ENCODE data around the gene F13A1.

F13A1 gene

DNA sequence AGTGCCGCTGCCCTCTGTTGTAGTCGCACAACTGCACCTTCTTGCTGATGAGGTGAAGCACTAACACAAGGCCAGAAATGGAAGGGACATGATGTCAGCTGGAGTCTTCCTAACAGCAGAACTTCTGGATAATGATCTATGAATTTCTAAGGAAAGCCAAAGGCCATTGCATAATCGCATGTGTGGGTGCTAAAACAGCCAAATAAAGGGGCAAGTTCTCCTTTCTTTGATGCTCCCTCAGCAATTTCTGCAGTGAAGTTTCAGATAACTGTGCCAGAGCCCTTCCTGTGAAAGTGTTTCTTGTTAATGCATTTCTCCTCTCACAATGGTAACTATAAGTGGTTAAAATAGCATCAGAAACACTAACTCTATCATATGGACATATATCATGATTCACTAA lies 8.0 kb upstream of the F13A1 start:
- in situ Hi-C loops (cut with HindIII; ENCODE audit: low sequenced_read_pairs): no loop called here
- TF ChIP-seq, protein P1, sequence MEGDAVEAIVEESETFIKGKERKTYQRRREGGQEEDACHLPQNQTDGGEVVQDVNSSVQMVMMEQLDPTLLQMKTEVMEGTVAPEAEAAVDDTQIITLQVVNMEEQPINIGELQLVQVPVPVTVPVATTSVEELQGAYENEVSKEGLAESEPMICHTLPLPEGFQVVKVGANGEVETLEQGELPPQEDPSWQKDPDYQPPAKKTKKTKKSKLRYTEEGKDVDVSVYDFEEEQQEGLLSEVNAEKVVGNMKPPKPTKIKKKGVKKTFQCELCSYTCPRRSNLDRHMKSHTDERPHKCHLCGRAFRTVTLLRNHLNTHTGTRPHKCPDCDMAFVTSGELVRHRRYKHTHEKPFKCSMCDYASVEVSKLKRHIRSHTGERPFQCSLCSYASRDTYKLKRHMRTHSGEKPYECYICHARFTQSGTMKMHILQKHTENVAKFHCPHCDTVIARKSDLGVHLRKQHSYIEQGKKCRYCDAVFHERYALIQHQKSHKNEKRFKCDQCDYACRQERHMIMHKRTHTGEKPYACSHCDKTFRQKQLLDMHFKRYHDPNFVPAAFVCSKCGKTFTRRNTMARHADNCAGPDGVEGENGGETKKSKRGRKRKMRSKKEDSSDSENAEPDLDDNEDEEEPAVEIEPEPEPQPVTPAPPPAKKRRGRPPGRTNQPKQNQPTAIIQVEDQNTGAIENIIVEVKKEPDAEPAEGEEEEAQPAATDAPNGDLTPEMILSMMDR (IDR thresholded peaks at IDR 0.05; ENCODE audit: low read depth, low read length): no peak
- DNase-seq (ENCODE audit: low read depth, low spot score): no peak
- H3K4me3 ChIP-seq (ENCODE audit: low read depth, low read length): no peak overlapping the region

DNA sequence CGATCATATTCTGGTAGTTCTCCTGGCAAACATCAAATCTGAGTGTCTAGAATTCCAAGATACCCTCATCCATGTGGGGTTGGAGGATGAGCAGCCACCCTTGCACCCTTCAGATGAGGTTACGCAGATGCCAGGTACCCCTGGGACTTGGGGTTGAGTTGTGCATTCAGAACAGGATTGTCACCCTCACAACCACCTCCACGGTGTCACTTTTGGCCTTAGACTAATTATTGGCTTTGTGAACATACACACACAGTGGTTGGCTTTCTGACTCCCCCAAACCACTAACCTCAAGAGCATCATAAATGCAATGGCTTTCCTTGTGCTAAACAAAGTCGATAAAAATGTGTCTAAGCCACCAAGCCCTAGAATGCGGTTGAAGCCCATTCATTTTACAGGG lies 2.9 kb upstream of the F13A1 start:
- no peak overlapping the region for H3K4me3 ChIP-seq (ENCODE audit: low read depth, low read length)
- in situ Hi-C loops (cut with HindIII; ENCODE audit: low sequenced_read_pairs): no loop called here
- TF ChIP-seq, protein P1 (IDR thresholded peaks at IDR 0.05; ENCODE audit: low read depth, low read length): no peak
- DNase-seq (ENCODE audit: low read depth, low spot score): no peak

DNA sequence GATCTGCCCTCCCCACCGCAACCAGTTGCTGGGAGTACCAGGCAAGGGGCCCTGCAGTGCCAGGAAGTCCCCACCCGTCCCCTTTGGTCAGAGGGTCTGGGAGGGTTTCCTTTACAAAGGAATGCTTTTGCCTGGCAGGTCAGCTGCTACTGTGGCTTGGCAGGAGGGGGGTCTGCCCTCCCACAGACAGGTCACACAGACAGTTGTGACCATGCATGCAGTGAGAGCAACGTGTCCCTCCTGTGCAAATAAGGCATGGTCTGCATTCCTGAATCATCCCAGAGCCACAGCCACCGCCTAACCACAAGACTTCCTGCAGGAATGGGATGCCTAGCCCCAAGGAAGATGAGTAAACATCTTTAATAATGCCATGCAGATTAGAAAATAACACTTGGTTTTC lies 439 bp upstream of the F13A1 start:
- TF ChIP-seq, protein P1 (IDR thresholded peaks at IDR 0.05; ENCODE audit: low read depth, low read length): no peak
- no peak overlapping the region for H3K4me3 ChIP-seq (ENCODE audit: low read depth, low read length)
- in situ Hi-C loops (cut with HindIII; ENCODE audit: low sequenced_read_pairs): no loop called here
- peak; percentile 17 for DNase-seq (ENCODE audit: low read depth, low spot score)

DNA sequence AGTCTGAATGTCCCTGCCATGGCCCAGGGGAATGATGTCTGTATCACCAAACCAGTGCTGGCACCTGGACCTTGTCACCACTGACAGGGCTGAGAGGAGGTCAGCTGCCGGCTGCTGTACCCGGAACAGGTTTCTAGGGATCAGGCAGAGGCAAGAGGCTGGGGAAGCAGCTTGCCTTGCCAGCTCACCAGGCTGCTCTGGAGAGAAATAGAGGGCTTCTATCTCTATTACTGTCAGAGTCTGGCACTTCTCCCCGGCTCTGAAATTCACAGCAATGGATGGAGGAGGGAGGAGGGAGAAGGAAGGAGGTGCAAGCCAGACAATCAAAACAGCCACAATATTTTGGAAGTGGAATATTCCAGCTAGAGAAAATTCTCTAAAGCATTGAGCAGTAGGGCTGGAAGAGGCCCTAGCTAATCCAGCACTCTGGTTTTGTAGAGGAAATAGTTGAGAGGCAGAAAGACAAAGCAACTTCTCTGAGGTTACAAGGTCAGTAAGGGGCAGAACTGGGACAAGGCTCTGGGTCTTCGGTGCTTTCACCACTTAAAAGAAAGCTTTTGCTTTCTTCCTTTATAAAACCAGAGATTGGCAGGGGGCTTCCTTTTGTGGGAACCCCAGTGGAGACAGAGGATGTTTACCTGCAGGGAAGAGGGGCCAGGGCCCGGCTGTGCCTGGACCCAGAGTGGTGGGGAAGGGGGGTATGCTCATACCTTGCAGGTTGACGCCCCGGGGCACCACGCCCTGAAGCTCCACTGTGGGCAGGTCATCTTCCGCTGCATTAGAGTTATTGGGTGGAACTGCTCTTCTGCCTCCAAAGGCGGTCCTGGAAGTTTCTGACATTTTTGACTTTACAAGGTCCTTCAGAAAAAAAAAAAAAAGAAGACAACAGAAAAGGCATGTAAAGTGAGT lies 2.4 kb downstream of the F13A1 start:
- TF ChIP-seq, protein P1 (IDR thresholded peaks at IDR 0.05; ENCODE audit: low read depth, low read length): no peak
- no peak overlapping the region for H3K4me3 ChIP-seq (ENCODE audit: low read depth, low read length)
- DNase-seq (ENCODE audit: low read depth, low spot score): no peak
- in situ Hi-C loops (cut with HindIII; ENCODE audit: low sequenced_read_pairs): no loop called here

DNA sequence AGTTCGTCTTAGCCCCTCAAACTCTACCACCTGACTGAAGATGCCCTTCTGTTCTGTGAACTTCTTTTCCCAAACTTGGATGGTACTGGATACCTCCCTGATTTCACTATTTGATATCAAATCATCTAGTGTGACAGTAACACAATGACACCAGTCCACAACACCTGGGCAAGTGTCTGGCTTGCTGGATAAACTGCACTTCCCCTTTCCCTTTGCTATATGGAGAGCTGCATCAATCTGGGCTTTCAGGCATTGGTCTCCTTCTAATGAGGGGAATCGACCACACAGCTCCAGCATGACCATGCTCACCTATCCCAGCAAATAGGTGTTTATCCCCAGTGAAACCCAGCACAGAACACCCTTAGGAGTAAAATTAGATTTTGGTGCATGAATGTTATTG lies 3.1 kb downstream of the F13A1 start:
- in situ Hi-C loops (cut with HindIII; ENCODE audit: low sequenced_read_pairs): no loop called here
- DNase-seq (ENCODE audit: low read depth, low spot score): no peak
- TF ChIP-seq, protein P1 (IDR thresholded peaks at IDR 0.05; ENCODE audit: low read depth, low read length): no peak
- no peak overlapping the region for H3K4me3 ChIP-seq (ENCODE audit: low read depth, low read length)

DNA sequence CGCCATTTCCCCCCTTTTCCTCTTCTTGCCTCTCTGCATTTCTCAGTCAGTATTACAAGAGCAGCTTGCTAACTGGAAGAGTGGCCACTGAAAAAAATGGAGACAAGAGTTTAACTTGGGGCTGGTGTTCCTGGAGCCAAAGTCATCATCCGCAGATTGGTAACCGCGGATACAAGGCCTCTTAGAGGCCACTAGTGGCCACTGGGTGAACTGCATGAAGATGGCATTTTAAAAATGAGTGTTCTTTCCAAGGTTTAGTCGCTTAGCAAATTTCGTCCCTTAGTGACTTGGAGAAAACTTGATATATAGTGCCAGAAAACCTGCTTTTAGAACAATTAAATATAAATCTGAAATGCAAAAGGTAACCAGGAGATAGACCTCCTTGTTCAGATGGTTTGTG lies 4.8 kb downstream of the F13A1 start:
- TF ChIP-seq, protein P1 (IDR thresholded peaks at IDR 0.05; ENCODE audit: low read depth, low read length): peak; percentile 89
- in situ Hi-C loops (cut with HindIII; ENCODE audit: low sequenced_read_pairs): no loop called here
- DNase-seq (ENCODE audit: low read depth, low spot score): peak; percentile 43
- no peak overlapping the region for H3K4me3 ChIP-seq (ENCODE audit: low read depth, low read length)

Measured in astrocyte of the spinal cord (primary cell).